Coronary artery (tissue), 2 donors: ENCODE data around the gene MGAT2.
"Not testable (repeated sequence)": the region's sequence is repeated elsewhere in the genome, so short reads cannot be mapped to it uniquely, and the experiment has no call there.

Experiments used
- DNase-seq: peaks from one replicate; pipeline ENCODE4 v3.0.0-alpha.2; 2017; ENCODE audit warnings: low spot score
- H3K27ac ChIP-seq, 2 donors: fragments of 200-600 bp; sonication (generic); one replicate each; pipeline ENCODE4 v1.5.1; 2016 to 2019
- H3K4me3 ChIP-seq: fragments of 200-600 bp; sonication (generic); 2 replicates; pipeline ENCODE4 v1.5.1; 2016; ENCODE audit warnings: mild to moderate bottlenecking, moderate library complexity
- TF ChIP-seq, protein P1 (sequence below): fragments of 200-600 bp; sonication (generic); IDR thresholded peaks from one replicate; pipeline ENCODE4 v1.5.1; 2019; ENCODE audit warnings: antibody characterized with exemption

Gene MGAT2

DNA sequence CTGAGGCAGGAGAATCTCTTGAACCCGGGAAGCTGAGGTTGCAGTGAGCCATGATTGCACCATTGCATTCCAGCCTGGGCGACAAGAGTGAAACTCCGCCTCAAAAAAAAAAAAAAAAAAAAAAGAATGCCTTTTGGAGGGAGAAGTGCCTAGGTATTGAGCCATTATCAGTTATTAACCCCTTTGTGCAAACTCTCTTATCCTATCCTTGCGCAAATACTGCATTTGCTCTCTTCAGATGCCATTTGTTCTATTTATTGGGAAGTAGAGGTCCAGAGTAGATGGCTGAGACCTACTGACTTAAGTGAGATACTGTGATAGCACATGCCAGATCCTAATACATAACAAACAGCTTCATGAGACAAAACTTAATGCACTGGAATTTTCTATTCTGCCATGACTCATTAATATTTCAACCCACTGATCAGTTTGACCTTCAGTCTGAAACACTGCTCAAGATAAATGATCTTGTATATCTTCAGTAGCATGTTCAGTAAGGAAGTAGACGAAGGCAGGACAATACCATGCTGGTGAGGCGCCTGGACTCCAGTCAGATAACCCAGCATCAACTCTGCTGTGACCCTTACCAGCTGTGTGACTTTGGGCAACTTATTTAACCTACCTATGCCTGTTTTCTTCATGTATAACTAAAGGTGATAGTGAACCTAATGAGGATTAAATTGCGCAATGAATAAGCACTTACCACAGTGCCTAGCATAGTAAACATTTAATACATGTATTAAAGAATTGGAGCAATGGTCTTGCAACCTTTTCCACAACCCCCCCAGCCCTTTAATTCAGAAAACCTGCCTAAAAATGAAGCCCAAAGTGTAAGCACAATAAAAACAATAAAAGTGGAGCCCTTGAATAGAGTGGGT lies 20.2 kb downstream of the MGAT2 start:
- DNase-seq: no peak
- TF ChIP-seq, protein P1, sequence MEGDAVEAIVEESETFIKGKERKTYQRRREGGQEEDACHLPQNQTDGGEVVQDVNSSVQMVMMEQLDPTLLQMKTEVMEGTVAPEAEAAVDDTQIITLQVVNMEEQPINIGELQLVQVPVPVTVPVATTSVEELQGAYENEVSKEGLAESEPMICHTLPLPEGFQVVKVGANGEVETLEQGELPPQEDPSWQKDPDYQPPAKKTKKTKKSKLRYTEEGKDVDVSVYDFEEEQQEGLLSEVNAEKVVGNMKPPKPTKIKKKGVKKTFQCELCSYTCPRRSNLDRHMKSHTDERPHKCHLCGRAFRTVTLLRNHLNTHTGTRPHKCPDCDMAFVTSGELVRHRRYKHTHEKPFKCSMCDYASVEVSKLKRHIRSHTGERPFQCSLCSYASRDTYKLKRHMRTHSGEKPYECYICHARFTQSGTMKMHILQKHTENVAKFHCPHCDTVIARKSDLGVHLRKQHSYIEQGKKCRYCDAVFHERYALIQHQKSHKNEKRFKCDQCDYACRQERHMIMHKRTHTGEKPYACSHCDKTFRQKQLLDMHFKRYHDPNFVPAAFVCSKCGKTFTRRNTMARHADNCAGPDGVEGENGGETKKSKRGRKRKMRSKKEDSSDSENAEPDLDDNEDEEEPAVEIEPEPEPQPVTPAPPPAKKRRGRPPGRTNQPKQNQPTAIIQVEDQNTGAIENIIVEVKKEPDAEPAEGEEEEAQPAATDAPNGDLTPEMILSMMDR: no peak
- Histone ChIP-seq H3K4me3 (no peak overlapping the region), H3K27ac (no peak overlapping the region)

DNA sequence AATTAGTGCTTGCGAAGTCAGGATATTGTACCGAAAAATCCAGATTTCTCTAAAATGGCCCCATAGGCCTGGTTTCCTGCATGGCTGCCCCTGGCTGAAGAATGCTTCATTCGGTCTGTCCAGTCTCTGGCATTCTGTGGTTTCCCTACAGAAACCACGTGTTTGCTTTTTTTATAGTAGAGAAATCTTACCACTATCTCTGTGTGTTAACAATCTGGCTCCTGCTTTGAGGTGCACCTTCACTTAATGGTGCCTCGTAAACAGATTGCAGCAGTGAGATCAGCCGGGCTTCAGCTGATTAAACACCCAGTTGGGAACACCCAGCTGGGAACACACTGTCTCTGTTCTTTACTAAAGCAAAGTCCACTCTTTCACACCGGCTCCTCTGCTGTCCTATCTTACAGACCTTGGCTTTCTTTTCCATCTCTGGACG lies 21.1 kb downstream of the MGAT2 start:
- peak overlapping the region in 1 of 2 donors; percentile 2 for H3K27ac ChIP-seq
- TF ChIP-seq, protein P1: no peak
- H3K4me3 ChIP-seq: no peak overlapping the region
- no peak for DNase-seq

DNA sequence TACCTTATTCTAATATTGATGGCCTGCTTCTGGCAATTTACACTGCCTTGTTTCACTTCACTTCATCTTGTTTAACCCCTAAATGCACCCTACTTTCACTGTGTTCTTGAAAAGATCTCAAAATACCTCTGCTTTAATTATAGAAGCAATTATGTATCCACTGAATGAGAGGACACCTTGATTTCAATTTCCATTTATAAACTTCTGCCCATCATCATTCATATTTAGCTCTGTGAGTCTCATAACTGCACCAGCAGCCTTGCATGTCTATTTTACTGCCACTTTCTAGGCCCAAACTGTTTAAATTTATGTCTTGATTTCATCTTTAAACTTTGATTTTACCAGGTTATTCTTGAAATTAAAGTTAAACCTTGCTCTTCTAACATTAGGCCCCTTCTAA lies 21.6 kb downstream of the MGAT2 start:
- TF ChIP-seq, protein P1: no peak
- no peak for DNase-seq
- Histone ChIP-seq H3K4me3 (no peak overlapping the region), H3K27ac (no peak overlapping the region)

DNA sequence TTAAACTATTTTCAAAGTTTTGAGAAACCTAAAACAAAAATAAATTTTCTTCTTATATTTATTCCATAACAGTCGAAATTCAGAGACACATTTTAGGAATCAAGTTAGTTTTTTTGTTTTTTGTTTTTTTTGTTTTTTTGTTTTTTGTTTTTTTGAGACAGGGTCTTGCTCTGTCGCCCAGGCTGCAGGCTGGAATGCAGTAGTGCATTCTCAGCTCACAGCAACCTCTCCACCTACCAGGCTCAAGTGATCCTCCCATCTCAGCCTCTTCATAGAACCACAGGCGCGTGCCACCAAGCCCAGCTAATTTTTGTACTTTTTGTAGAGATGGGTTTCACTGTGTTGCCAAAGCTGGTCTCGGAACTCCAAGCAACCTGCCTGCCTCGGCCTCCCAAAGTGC lies 32.9 kb downstream of the MGAT2 start:
- TF ChIP-seq, protein P1: no peak
- no peak for DNase-seq
- H3K27ac ChIP-seq: no peak overlapping the region
- no peak overlapping the region for H3K4me3 ChIP-seq

DNA sequence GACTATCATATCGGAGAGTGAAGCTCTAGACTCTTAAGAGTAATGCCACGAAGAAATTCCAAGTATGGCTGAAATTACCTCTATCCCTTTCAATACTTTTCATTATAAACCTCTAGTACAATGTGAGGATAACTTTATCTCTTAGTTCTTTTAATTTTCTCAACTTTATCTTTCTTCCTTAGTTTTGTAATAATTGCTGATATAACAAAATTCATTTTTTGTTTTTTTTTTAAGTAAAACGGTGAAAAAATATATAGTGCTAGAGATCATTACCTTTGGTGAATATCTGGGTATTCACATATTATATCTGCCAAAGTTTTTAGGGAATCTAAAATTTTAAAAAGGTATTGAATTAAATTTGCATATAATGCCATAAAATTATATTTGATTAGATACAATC lies 33.9 kb downstream of the MGAT2 start:
- no peak for DNase-seq
- TF ChIP-seq, protein P1: no peak
- Histone ChIP-seq H3K27ac (no peak overlapping the region), H3K4me3 (no peak overlapping the region)

DNA sequence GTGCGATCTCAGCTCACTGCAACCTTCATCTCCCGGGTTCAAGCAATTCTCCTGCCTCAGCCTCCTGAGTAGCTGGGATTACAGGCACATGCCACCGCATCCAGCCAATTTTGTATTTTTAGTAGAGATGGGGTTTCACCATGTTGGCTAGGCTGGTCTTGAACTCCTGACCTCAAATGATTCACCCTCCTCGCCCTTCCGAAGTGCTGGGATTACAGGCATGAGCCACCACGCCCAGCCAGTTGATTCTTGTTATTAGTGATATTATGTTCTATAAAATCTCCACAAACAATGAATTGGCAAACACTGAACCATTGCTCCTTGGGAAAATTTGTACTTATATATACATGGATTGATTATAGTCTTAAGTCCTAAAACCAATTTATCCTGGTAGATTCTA lies 36.9 kb downstream of the MGAT2 start:
- DNase-seq, H3K27ac ChIP-seq, H3K4me3 ChIP-seq: not testable (repeated sequence)

DNA sequence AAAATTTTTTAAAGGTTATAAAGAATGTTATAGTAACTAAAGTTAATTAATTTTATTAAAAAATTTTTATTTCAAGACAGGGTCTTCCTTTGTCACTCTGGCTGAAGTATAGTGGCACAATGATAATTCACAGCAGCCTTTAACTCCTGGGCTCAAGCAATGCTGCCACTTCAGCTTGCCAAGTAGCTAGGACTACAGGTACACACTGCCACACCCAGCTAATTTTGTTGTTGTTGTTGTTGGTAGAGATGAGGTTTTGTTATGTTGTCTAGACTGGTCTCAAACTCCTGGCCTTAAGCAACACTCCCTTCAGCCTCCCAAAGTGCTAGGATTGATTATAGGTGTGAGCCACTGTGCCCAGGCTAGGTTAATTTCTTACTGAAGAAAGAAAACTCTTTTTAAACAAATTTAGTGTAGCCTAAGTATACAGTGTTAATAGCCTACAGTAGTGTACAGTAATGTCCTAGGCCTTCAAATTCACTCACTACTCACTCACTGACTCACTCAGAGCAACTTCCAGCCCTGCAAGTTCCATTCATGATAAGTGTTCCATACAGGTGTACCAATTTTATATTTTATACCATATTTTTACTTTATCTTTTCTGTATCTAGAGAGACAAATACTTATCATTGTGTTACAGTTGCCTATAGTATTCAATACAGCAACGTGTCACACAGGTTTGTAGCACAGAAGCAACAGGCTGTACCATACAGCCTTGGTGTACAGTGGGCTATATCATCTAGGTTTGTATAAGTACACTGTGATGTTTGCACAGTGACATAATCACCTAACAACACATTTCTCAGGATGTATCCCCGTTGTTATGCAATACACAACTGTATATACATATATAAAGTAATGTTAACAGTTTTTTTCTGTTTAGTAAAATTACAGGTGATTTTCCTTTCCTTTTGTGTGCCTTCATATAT lies 39.2 kb downstream of the MGAT2 start:
- no peak overlapping the region for H3K27ac ChIP-seq
- H3K4me3 ChIP-seq: no peak overlapping the region
- TF ChIP-seq, protein P1: no peak
- no peak for DNase-seq
